H1 (cell line): ENCODE results near the gene ST3GAL3. TPM values are rescaled to one million over a fixed set of nuclear protein-coding genes. Genes with fewer than 3 reads are reported as not detected.

Experiments used
- CTCF ChIA-PET: fragments of 300-600 bp; sonication (Branson Sonifier 250); formaldehyde crosslinking; loops from one replicate; lab custom pipeline; 2021; ENCODE audit not compliant: partially characterized antibody; lab: Charles Lee
- POLR2A ChIA-PET: fragments of 300-600 bp; sonication (Branson Sonifier 250); formaldehyde crosslinking; loops from one replicate; lab custom pipeline; 2021; ENCODE audit warnings: inconsistent platforms; ENCODE audit not compliant: partially characterized antibody; lab: Charles Lee
- DNase-seq, 2 experiments: peaks; one replicate each; pipeline versions ENCODE4 v3.0.0 to v3.0.0-alpha.2; 2010 to 2022; ENCODE audit warnings: low spot score in 2 of 2, low read depth in 1 of 2, mixed read lengths in 1 of 2
- FAIRE-seq: peaks from 2 replicates; lab custom pipeline; 2011; peaks lifted over from hg19 to GRCh38; lab: Jason Lieb, UNC
- H2AFZ ChIP-seq: 2 replicates; pipeline ENCODE4 v1.8.1; 2012; ENCODE audit warnings: low read length, inconsistent platforms
- H2AK5ac ChIP-seq: 2 replicates; pipeline ENCODE4 v1.6.1; 2013; ENCODE audit warnings: low read depth, low read length
- H2BK120ac ChIP-seq: replicated peaks from 2 replicates; pipeline ENCODE3; 2013; ENCODE audit warnings: low read depth, low read length, inconsistent platforms
- H2BK12ac ChIP-seq: 2 replicates; pipeline ENCODE4 v1.6.1; 2013; ENCODE audit warnings: low read depth, low read length
- H2BK15ac ChIP-seq: 2 replicates; pipeline ENCODE4 v1.6.1; 2013; ENCODE audit warnings: low read length
- H2BK20ac ChIP-seq: 2 replicates; pipeline ENCODE4 v1.6.1; 2013; ENCODE audit warnings: low read length
- H2BK5ac ChIP-seq: 2 replicates; pipeline ENCODE4 v1.6.1; 2013; ENCODE audit warnings: low read depth, low read length
- H3K14ac ChIP-seq: 2 replicates; pipeline ENCODE4 v1.6.1; 2013; ENCODE audit warnings: inconsistent platforms; ENCODE audit not compliant: insufficient read length
- H3K18ac ChIP-seq: 2 replicates; pipeline ENCODE4 v1.6.1; 2013; ENCODE audit warnings: low read length; ENCODE audit errors: extremely low read depth
- H3K23ac ChIP-seq: 2 replicates; pipeline ENCODE4 v1.6.1; 2013; ENCODE audit warnings: inconsistent platforms; ENCODE audit not compliant: insufficient read length
- H3K23me2 ChIP-seq: 2 replicates; pipeline ENCODE4 v1.6.1; 2013; ENCODE audit warnings: low read depth, low read length
- H3K27ac ChIP-seq: 2 replicates; pipeline ENCODE4 v1.6.1; 2011; ENCODE audit warnings: low read depth, low read length, inconsistent platforms
- H3K27me3 ChIP-seq, 4 experiments: replicated peaks in 1 of 4; 1 replicate in 1 of 4; 2 replicates in 3 of 4; pipeline versions ENCODE4 v1.6.1 to v1.8.1; 2011 to 2013; ENCODE audit warnings: low read length in 3 of 4, mild to moderate bottlenecking in 3 of 4, inconsistent platforms in 2 of 4, mixed read lengths in 2 of 4, moderate library complexity in 1 of 4; ENCODE audit not compliant: control insufficient read depth in 3 of 4, insufficient read depth in 3 of 4; ENCODE audit errors: extremely low read depth in 1 of 4
- H3K36me3 ChIP-seq, 4 experiments: 2 replicates each; pipeline versions ENCODE4 v1.6.1 to v1.8.1; 2011 to 2013; ENCODE audit warnings: mild to moderate bottlenecking in 4 of 4, low read length in 3 of 4, moderate library complexity in 2 of 4, control low read depth in 1 of 4, inconsistent platforms in 1 of 4; ENCODE audit not compliant: insufficient read depth in 4 of 4, control insufficient read depth in 2 of 4
- H3K4ac ChIP-seq: replicated peaks from 2 replicates; pipeline ENCODE3; 2013; ENCODE audit warnings: low read length, low read depth, mixed read lengths, inconsistent platforms; ENCODE audit not compliant: insufficient read length
- H3K4me1 ChIP-seq, 4 experiments: replicated peaks in 1 of 4; 1 replicate in 1 of 4; 2 replicates in 3 of 4; pipeline versions ENCODE4 v1.6.1 to v1.8.1; 2011 to 2013; ENCODE audit warnings: low read length in 3 of 4, inconsistent platforms in 2 of 4, mixed read lengths in 1 of 4; ENCODE audit not compliant: insufficient read depth in 4 of 4, control insufficient read depth in 3 of 4
- H3K4me2 ChIP-seq, 2 experiments: 2 replicates each; pipeline versions ENCODE4 v1.6.1 to v1.8.1; 2011 to 2013; ENCODE audit warnings: low read depth in 2 of 2, low read length in 2 of 2, control low read depth in 1 of 2, inconsistent platforms in 1 of 2, mild to moderate bottlenecking in 1 of 2; ENCODE audit not compliant: insufficient read depth in 1 of 2
- H3K4me3 ChIP-seq, 4 experiments: fragments of 200-600, 300-600 bp in 1 of 4; sonication (generic), shearing (Covaris generic), sonication (Bioruptor Twin) in 1 of 4; 2 replicates each; pipeline versions ENCODE4 v1.5.1 to v1.8.1; 2011 to 2016; ENCODE audit warnings: low read length in 4 of 4, low read depth in 3 of 4, control low read depth in 2 of 4, inconsistent platforms in 2 of 4, mild to moderate bottlenecking in 2 of 4, mixed read lengths in 1 of 4, moderate library complexity in 1 of 4; ENCODE audit not compliant: insufficient read depth in 2 of 4; ENCODE audit errors: extremely low read depth in 1 of 4
- H3K56ac ChIP-seq: replicated peaks from 2 replicates; pipeline ENCODE3; 2013; ENCODE audit warnings: low read depth, mild to moderate bottlenecking, mixed read lengths, low read length, inconsistent platforms; ENCODE audit not compliant: insufficient read length
- H3K79me1 ChIP-seq: 2 replicates; pipeline ENCODE4 v1.6.1; 2013; ENCODE audit warnings: low read depth, low read length, control low read depth
- H3K79me2 ChIP-seq, 2 experiments: 2 replicates each; pipeline versions ENCODE4 v1.6.1 to v1.8.1; 2012 to 2013; ENCODE audit warnings: low read length in 2 of 2, mild to moderate bottlenecking in 2 of 2, inconsistent platforms in 1 of 2; ENCODE audit not compliant: insufficient read depth in 2 of 2, control insufficient read depth in 1 of 2
- H3K9ac ChIP-seq, 4 experiments: replicated peaks in 1 of 4; 1 replicate in 1 of 4; 2 replicates in 3 of 4; pipeline versions ENCODE4 v1.6.1 to v1.8.1; 2011 to 2013; ENCODE audit warnings: low read depth in 3 of 4, low read length in 3 of 4, control low read depth in 2 of 4, mild to moderate bottlenecking in 2 of 4, moderate library complexity in 2 of 4, inconsistent platforms in 1 of 4; ENCODE audit errors: extremely low read depth in 1 of 4
- H3K9me3 ChIP-seq, 2 experiments: 2 replicates each; pipeline versions ENCODE4 v1.6.1 to v1.8.1; 2012 to 2013; ENCODE audit warnings: mild to moderate bottlenecking in 2 of 2, moderate library complexity in 2 of 2, control low read depth in 1 of 2, inconsistent platforms in 1 of 2, low read depth in 1 of 2, low read length in 1 of 2, mixed read lengths in 1 of 2; ENCODE audit not compliant: insufficient read depth in 2 of 2
- H4K20me1 ChIP-seq, 2 experiments: replicated peaks in 1 of 2; 2 replicates each; pipeline versions ENCODE3 to v1.8.1; 2011 to 2013; ENCODE audit warnings: inconsistent platforms in 2 of 2, low read length in 2 of 2, mild to moderate bottlenecking in 1 of 2; ENCODE audit not compliant: insufficient read depth in 2 of 2, control insufficient read depth in 1 of 2
- H4K5ac ChIP-seq: 2 replicates; pipeline ENCODE4 v1.6.1; 2013; ENCODE audit warnings: low read length, low read depth, mixed read lengths, inconsistent platforms; ENCODE audit not compliant: insufficient read length
- H4K8ac ChIP-seq: 2 replicates; pipeline ENCODE4 v1.8.0; 2013; ENCODE audit warnings: mild to moderate bottlenecking, moderate library complexity, low read length, inconsistent platforms; ENCODE audit not compliant: insufficient read depth; ENCODE audit errors: extremely low read depth
- H4K91ac ChIP-seq: replicated peaks from 2 replicates; pipeline ENCODE3; 2013; ENCODE audit warnings: low read length, mixed read lengths, inconsistent platforms; ENCODE audit not compliant: insufficient read length
- JUN ChIP-seq: IDR thresholded peaks from 2 replicates; pipeline ENCODE4 v1.6.1; 2011; ENCODE audit warnings: low read depth, mild to moderate bottlenecking, improper control_type of control experiment, low read length
- KDM1A ChIP-seq: fragments of 200-600, 300-600 bp; sonication (generic); IDR thresholded peaks from 2 replicates; pipeline ENCODE4 v1.7.1; 2016; ENCODE audit warnings: mild to moderate bottlenecking, low read length, borderline replicate concordance
- POLR2AphosphoS5 ChIP-seq: IDR thresholded peaks from 2 replicates; pipeline ENCODE4 v1.6.1; 2011; ENCODE audit warnings: low read depth, low read length
- RAD21 ChIP-seq, 2 experiments: IDR thresholded peaks in 1 of 2; conservative IDR thresholded peaks in 1 of 2; 2 replicates each; pipeline ENCODE4 v1.6.1; 2011; ENCODE audit warnings: low read depth in 2 of 2, low read length in 2 of 2, improper control_type of control experiment in 1 of 2, inconsistent platforms in 1 of 2, mild to moderate bottlenecking in 1 of 2, moderate library complexity in 1 of 2
- SIN3A ChIP-seq, 2 experiments: IDR thresholded peaks in 1 of 2; conservative IDR thresholded peaks in 1 of 2; 2 replicates each; pipeline ENCODE4 v1.6.1; 2011 to 2012; ENCODE audit warnings: low read length in 2 of 2, improper control_type of control experiment in 1 of 2, low read depth in 1 of 2, mild to moderate bottlenecking in 1 of 2
- SP1 ChIP-seq: IDR thresholded peaks from 2 replicates; pipeline ENCODE4 v1.6.1; 2011; ENCODE audit warnings: low read depth, low read length
- SRF ChIP-seq: IDR thresholded peaks from 2 replicates; pipeline ENCODE4 v1.6.1; 2011; ENCODE audit warnings: mild to moderate bottlenecking, low read depth, low read length, moderate library complexity
- TAF7 ChIP-seq: optimal IDR thresholded peaks from 2 replicates; pipeline ENCODE3; 2011; ENCODE audit warnings: low read depth, mild to moderate bottlenecking, inconsistent platforms, low read length, moderate library complexity, borderline replicate concordance
- YY1 ChIP-seq: IDR thresholded peaks from 2 replicates; pipeline ENCODE4 v1.6.1; 2011; ENCODE audit warnings: low read depth, mild to moderate bottlenecking, low read length
- WGBS, 2 experiments: shearing (Covaris generic) in 1 of 2; methylation state at CpG; one replicate each; pipeline versions ENCODE4 v1.1.6 to v1.1.7; 2013 to 2015; ENCODE audit warnings: low lambda C conversion rate in 2 of 2, mixed read lengths in 2 of 2, inconsistent platforms in 1 of 2, low coverage in 1 of 2, missing lambda C conversion rate in 1 of 2; ENCODE audit not compliant: insufficient replicate concordance in 2 of 2, insufficient coverage in 1 of 2, insufficient read length in 1 of 2; ENCODE audit errors: extremely low coverage in 1 of 2, missing lambda C conversion rate in 1 of 2; 5-methylcytosine and 5-hydroxymethylcytosine counted together
- polyA plus RNA-seq, 7 experiments: library from polyadenylated mRNA; depleted of rRNA in 3 of 7; stranded (reverse) in 5 of 7; unstranded in 2 of 7; fragments of >200 nt in 5 of 7; fragments of 200-250 nt in 2 of 7; gene quantifications; 1 replicate in 5 of 7; 2 replicates in 1 of 7; 4 replicates in 1 of 7; pipeline versions ENCODE4 v1.2.1 to v1.2.3, GENCODE V29; 2011 to 2013; ENCODE audit warnings: missing spikeins in 2 of 7, mixed read lengths in 2 of 7
- total RNA-seq: library from RNA; stranded (reverse); fragmentation: NEBNext Ultra II Directional; extraction: Animal tissue kit (Norgen Biotek cat#: 25700); gene quantifications from 2 replicates; pipeline ENCODE4 v1.2.1, GENCODE V29; 2021
- TF ChIP-seq, protein P1 (sequence below), 3 experiments: IDR thresholded peaks; 1 replicate in 2 of 3; 2 replicates in 1 of 3; pipeline versions ENCODE4 v1.5.1 to v1.6.1; 2011; ENCODE audit warnings: low read length in 3 of 3, mild to moderate bottlenecking in 3 of 3, inconsistent platforms in 2 of 3, low read depth in 1 of 3, moderate library complexity in 1 of 3; ENCODE audit not compliant: insufficient read depth in 1 of 3; ENCODE audit errors: control extremely low read depth in 1 of 3

ST3GAL3 gene
- total and polyA plus RNA-seq, 2 of the 8 experiments (the other 6 are each of a cell fraction or from before 2014, with no cell fraction given) = 6.8 to 7.0 TPM

DNA sequence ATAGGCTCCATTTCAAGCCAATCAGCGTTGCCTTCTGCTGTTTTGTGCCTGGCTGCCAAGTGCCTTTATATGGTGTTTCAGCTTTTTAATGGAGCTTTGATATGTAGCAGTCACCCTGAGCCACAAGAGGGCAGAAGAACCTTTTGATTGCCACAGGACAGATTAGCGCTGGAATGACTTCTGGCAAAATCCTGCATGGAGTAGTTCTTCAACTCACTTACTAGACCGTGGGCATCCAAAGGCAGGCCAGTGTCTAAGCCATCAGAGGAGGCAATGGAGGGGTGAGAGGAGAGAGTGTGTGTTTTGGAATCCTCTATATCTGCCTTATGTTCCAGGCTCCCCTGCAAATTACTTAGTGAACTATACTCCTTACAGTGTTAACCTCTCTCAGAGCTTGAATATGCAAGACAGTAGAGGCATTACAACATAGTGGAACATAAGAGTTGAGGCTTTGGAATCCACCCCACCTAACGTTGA is 56.2 kb downstream of the ST3GAL3 start:
- peak; percentile 96 for FAIRE-seq
- Histone ChIP-seq H2BK5ac (no peak overlapping the region), H3K36me3 (no peaks in the 10 kb centered on the region), H3K27ac (no peak overlapping the region), H3K23ac (no peak overlapping the region), H3K4me2 (no peak overlapping the region), H3K14ac (no peak overlapping the region), H3K4ac (no peak overlapping the region), H3K9me3 (no peaks in the 10 kb centered on the region), H3K79me2 (no peaks in the 10 kb centered on the region), H2AK5ac (no peak overlapping the region), H2BK15ac (no peak overlapping the region), H2BK20ac (no peak overlapping the region; the same call in 1 of the 2 replicates), H4K8ac (no peak overlapping the region), H3K27me3 (no peaks in the 10 kb centered on the region), H3K4me1 (peaks cover 7 to 24% (median 21%) of the 10 kb centered on the region in 4 experiments), H3K56ac (no peak overlapping the region), H4K20me1 (no peaks in the 10 kb centered on the region), H3K4me3 (no peak overlapping the region), H3K79me1 (no peaks in the 10 kb centered on the region), H2BK120ac (no peak overlapping the region), H4K91ac (no peak overlapping the region), H3K9ac (no peak overlapping the region), H3K23me2 (no peaks in the 10 kb centered on the region), H3K18ac (no peak overlapping the region), H4K5ac (no peak overlapping the region), H2AFZ (no peak overlapping the region), H2BK12ac (no peak overlapping the region)
- ChIA-PET CTCF (interaction anchor here (0.6 to 13.4 kb wide), 65 partner anchors 9 to 525 kb away, joined by 3 to 618 read pairs (median 4); partner anchors contain the start of genes ARTN, ATP6V0B, DPH2 and IPO13), POLR2A (interaction anchor here (1.0 to 5.8 kb wide), 9 partner anchors 121 to 229 kb away, joined by 3 to 89 read pairs (median 4); partner anchors contain the start of gene ARTN)
- 20% methylated on average over 4 of the region's 4 CpGs; no CpG with 5 or more reads in 1 of the 2 experiments for WGBS, 2 experiments
- DNase-seq = peak; percentile 39 to 63
- no peak for TF ChIP-seq KDM1A
- TF ChIP-seq SP1 = no peak
- no peak for TF ChIP-seq POLR2AphosphoS5
- no peak for TF ChIP-seq JUN
- no peak for TF ChIP-seq TAF7
- 0 out of 4 replicates have a peak, but pooled peaks of 1 of the 2 experiments have one; percentile 39 for TF ChIP-seq SIN3A (conservative IDR thresholded peaks at IDR 0.05 in 1 of 2, IDR thresholded peaks at IDR 0.05 in 1 of 2; ENCODE audit: low read depth in 1 of 2, low read length in 2 of 2)
- peak; percentile 61; the same call in 1 of the 2 replicates for TF ChIP-seq YY1
- TF ChIP-seq RAD21 (IDR thresholded peaks at IDR 0.05 in 1 of 2, conservative IDR thresholded peaks at IDR 0.05 in 1 of 2; ENCODE audit: low read depth in 2 of 2, low read length in 2 of 2) = peak; percentile 99
- TF ChIP-seq, protein P1, sequence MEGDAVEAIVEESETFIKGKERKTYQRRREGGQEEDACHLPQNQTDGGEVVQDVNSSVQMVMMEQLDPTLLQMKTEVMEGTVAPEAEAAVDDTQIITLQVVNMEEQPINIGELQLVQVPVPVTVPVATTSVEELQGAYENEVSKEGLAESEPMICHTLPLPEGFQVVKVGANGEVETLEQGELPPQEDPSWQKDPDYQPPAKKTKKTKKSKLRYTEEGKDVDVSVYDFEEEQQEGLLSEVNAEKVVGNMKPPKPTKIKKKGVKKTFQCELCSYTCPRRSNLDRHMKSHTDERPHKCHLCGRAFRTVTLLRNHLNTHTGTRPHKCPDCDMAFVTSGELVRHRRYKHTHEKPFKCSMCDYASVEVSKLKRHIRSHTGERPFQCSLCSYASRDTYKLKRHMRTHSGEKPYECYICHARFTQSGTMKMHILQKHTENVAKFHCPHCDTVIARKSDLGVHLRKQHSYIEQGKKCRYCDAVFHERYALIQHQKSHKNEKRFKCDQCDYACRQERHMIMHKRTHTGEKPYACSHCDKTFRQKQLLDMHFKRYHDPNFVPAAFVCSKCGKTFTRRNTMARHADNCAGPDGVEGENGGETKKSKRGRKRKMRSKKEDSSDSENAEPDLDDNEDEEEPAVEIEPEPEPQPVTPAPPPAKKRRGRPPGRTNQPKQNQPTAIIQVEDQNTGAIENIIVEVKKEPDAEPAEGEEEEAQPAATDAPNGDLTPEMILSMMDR (IDR thresholded peaks at IDR 0.05; ENCODE audit: control extremely low read depth in 1 of 3, insufficient read depth in 1 of 3, low read depth in 1 of 3, low read length in 3 of 3) = peak; percentile 26 to 93 (median 90)
- TF ChIP-seq SRF = peak; percentile 81
